H1 (cell line): Measurements from ENCODE around the gene MADD. TPM values are rescaled to one million over a fixed set of nuclear protein-coding genes. Genes with fewer than 3 reads are reported as not detected.

Source experiments
- CTCF ChIA-PET: fragments of 300-600 bp; sonication (Branson Sonifier 250); formaldehyde crosslinking; loops from one replicate; lab custom pipeline; 2021; ENCODE audit not compliant: partially characterized antibody; lab: Charles Lee
- POLR2A ChIA-PET: fragments of 300-600 bp; sonication (Branson Sonifier 250); formaldehyde crosslinking; loops from one replicate; lab custom pipeline; 2021; ENCODE audit warnings: inconsistent platforms; ENCODE audit not compliant: partially characterized antibody; lab: Charles Lee
- DNase-seq, 2 experiments: peaks; one replicate each; pipeline versions ENCODE4 v3.0.0 to v3.0.0-alpha.2; 2010 to 2022; ENCODE audit warnings: low spot score in 2 of 2, low read depth in 1 of 2, mixed read lengths in 1 of 2
- FAIRE-seq: peaks from 2 replicates; lab custom pipeline; 2011; peaks lifted over from hg19 to GRCh38; lab: Jason Lieb, UNC
- H2AFZ ChIP-seq: 2 replicates; pipeline ENCODE4 v1.8.1; 2012; ENCODE audit warnings: low read length, inconsistent platforms
- H2AK5ac ChIP-seq: 2 replicates; pipeline ENCODE4 v1.6.1; 2013; ENCODE audit warnings: low read depth, low read length
- H2BK120ac ChIP-seq: replicated peaks from 2 replicates; pipeline ENCODE3; 2013; ENCODE audit warnings: low read depth, low read length, inconsistent platforms
- H2BK12ac ChIP-seq: 2 replicates; pipeline ENCODE4 v1.6.1; 2013; ENCODE audit warnings: low read depth, low read length
- H2BK15ac ChIP-seq: 2 replicates; pipeline ENCODE4 v1.6.1; 2013; ENCODE audit warnings: low read length
- H2BK20ac ChIP-seq: 2 replicates; pipeline ENCODE4 v1.6.1; 2013; ENCODE audit warnings: low read length
- H2BK5ac ChIP-seq: 2 replicates; pipeline ENCODE4 v1.6.1; 2013; ENCODE audit warnings: low read depth, low read length
- H3K14ac ChIP-seq: 2 replicates; pipeline ENCODE4 v1.6.1; 2013; ENCODE audit warnings: inconsistent platforms; ENCODE audit not compliant: insufficient read length
- H3K18ac ChIP-seq: 2 replicates; pipeline ENCODE4 v1.6.1; 2013; ENCODE audit warnings: low read length; ENCODE audit errors: extremely low read depth
- H3K23ac ChIP-seq: 2 replicates; pipeline ENCODE4 v1.6.1; 2013; ENCODE audit warnings: inconsistent platforms; ENCODE audit not compliant: insufficient read length
- H3K23me2 ChIP-seq: 2 replicates; pipeline ENCODE4 v1.6.1; 2013; ENCODE audit warnings: low read depth, low read length
- H3K27ac ChIP-seq: 2 replicates; pipeline ENCODE4 v1.6.1; 2011; ENCODE audit warnings: low read depth, low read length, inconsistent platforms
- H3K27me3 ChIP-seq, 4 experiments: replicated peaks in 1 of 4; 1 replicate in 1 of 4; 2 replicates in 3 of 4; pipeline versions ENCODE4 v1.6.1 to v1.8.1; 2011 to 2013; ENCODE audit warnings: low read length in 3 of 4, mild to moderate bottlenecking in 3 of 4, inconsistent platforms in 2 of 4, mixed read lengths in 2 of 4, moderate library complexity in 1 of 4; ENCODE audit not compliant: control insufficient read depth in 3 of 4, insufficient read depth in 3 of 4; ENCODE audit errors: extremely low read depth in 1 of 4
- H3K36me3 ChIP-seq, 4 experiments: 2 replicates each; pipeline versions ENCODE4 v1.6.1 to v1.8.1; 2011 to 2013; ENCODE audit warnings: mild to moderate bottlenecking in 4 of 4, low read length in 3 of 4, moderate library complexity in 2 of 4, control low read depth in 1 of 4, inconsistent platforms in 1 of 4; ENCODE audit not compliant: insufficient read depth in 4 of 4, control insufficient read depth in 2 of 4
- H3K4ac ChIP-seq: replicated peaks from 2 replicates; pipeline ENCODE3; 2013; ENCODE audit warnings: low read length, low read depth, mixed read lengths, inconsistent platforms; ENCODE audit not compliant: insufficient read length
- H3K4me1 ChIP-seq, 4 experiments: replicated peaks in 1 of 4; 1 replicate in 1 of 4; 2 replicates in 3 of 4; pipeline versions ENCODE4 v1.6.1 to v1.8.1; 2011 to 2013; ENCODE audit warnings: low read length in 3 of 4, inconsistent platforms in 2 of 4, mixed read lengths in 1 of 4; ENCODE audit not compliant: insufficient read depth in 4 of 4, control insufficient read depth in 3 of 4
- H3K4me2 ChIP-seq, 2 experiments: 2 replicates each; pipeline versions ENCODE4 v1.6.1 to v1.8.1; 2011 to 2013; ENCODE audit warnings: low read depth in 2 of 2, low read length in 2 of 2, control low read depth in 1 of 2, inconsistent platforms in 1 of 2, mild to moderate bottlenecking in 1 of 2; ENCODE audit not compliant: insufficient read depth in 1 of 2
- H3K4me3 ChIP-seq, 4 experiments: fragments of 200-600, 300-600 bp in 1 of 4; sonication (generic), shearing (Covaris generic), sonication (Bioruptor Twin) in 1 of 4; 2 replicates each; pipeline versions ENCODE4 v1.5.1 to v1.8.1; 2011 to 2016; ENCODE audit warnings: low read length in 4 of 4, low read depth in 3 of 4, control low read depth in 2 of 4, inconsistent platforms in 2 of 4, mild to moderate bottlenecking in 2 of 4, mixed read lengths in 1 of 4, moderate library complexity in 1 of 4; ENCODE audit not compliant: insufficient read depth in 2 of 4; ENCODE audit errors: extremely low read depth in 1 of 4
- H3K56ac ChIP-seq: replicated peaks from 2 replicates; pipeline ENCODE3; 2013; ENCODE audit warnings: low read depth, mild to moderate bottlenecking, mixed read lengths, low read length, inconsistent platforms; ENCODE audit not compliant: insufficient read length
- H3K79me1 ChIP-seq: 2 replicates; pipeline ENCODE4 v1.6.1; 2013; ENCODE audit warnings: low read depth, low read length, control low read depth
- H3K79me2 ChIP-seq, 2 experiments: 2 replicates each; pipeline versions ENCODE4 v1.6.1 to v1.8.1; 2012 to 2013; ENCODE audit warnings: low read length in 2 of 2, mild to moderate bottlenecking in 2 of 2, inconsistent platforms in 1 of 2; ENCODE audit not compliant: insufficient read depth in 2 of 2, control insufficient read depth in 1 of 2
- H3K9ac ChIP-seq, 4 experiments: replicated peaks in 1 of 4; 1 replicate in 1 of 4; 2 replicates in 3 of 4; pipeline versions ENCODE4 v1.6.1 to v1.8.1; 2011 to 2013; ENCODE audit warnings: low read depth in 3 of 4, low read length in 3 of 4, control low read depth in 2 of 4, mild to moderate bottlenecking in 2 of 4, moderate library complexity in 2 of 4, inconsistent platforms in 1 of 4; ENCODE audit errors: extremely low read depth in 1 of 4
- H3K9me3 ChIP-seq, 2 experiments: 2 replicates each; pipeline versions ENCODE4 v1.6.1 to v1.8.1; 2012 to 2013; ENCODE audit warnings: mild to moderate bottlenecking in 2 of 2, moderate library complexity in 2 of 2, control low read depth in 1 of 2, inconsistent platforms in 1 of 2, low read depth in 1 of 2, low read length in 1 of 2, mixed read lengths in 1 of 2; ENCODE audit not compliant: insufficient read depth in 2 of 2
- H4K20me1 ChIP-seq, 2 experiments: replicated peaks in 1 of 2; 2 replicates each; pipeline versions ENCODE3 to v1.8.1; 2011 to 2013; ENCODE audit warnings: inconsistent platforms in 2 of 2, low read length in 2 of 2, mild to moderate bottlenecking in 1 of 2; ENCODE audit not compliant: insufficient read depth in 2 of 2, control insufficient read depth in 1 of 2
- H4K5ac ChIP-seq: 2 replicates; pipeline ENCODE4 v1.6.1; 2013; ENCODE audit warnings: low read length, low read depth, mixed read lengths, inconsistent platforms; ENCODE audit not compliant: insufficient read length
- H4K8ac ChIP-seq: 2 replicates; pipeline ENCODE4 v1.8.0; 2013; ENCODE audit warnings: mild to moderate bottlenecking, moderate library complexity, low read length, inconsistent platforms; ENCODE audit not compliant: insufficient read depth; ENCODE audit errors: extremely low read depth
- H4K91ac ChIP-seq: replicated peaks from 2 replicates; pipeline ENCODE3; 2013; ENCODE audit warnings: low read length, mixed read lengths, inconsistent platforms; ENCODE audit not compliant: insufficient read length
- BCL11A ChIP-seq, 2 experiments: IDR thresholded peaks; one replicate each; pipeline ENCODE4 v1.6.1; 2011; ENCODE audit warnings: low read depth in 2 of 2, low read length in 2 of 2, mild to moderate bottlenecking in 2 of 2
- CEBPB ChIP-seq: IDR thresholded peaks from 2 replicates; pipeline ENCODE4 v1.6.1; 2012; ENCODE audit warnings: low read depth, low read length
- CHD1 ChIP-seq: IDR thresholded peaks from 2 replicates; pipeline ENCODE4 v1.6.1; 2012; ENCODE audit warnings: low read depth, low read length, improper control_type of control experiment
- CREB1 ChIP-seq: IDR thresholded peaks from 2 replicates; pipeline ENCODE4 v1.6.1; 2012; ENCODE audit warnings: inconsistent platforms
- KDM5A ChIP-seq: fragments of 200-600 bp; IDR thresholded peaks from 2 replicates; pipeline ENCODE4 v1.7.1; 2012; ENCODE audit warnings: mild to moderate bottlenecking, low read length, inconsistent platforms, mixed read lengths
- PHF8 ChIP-seq: fragments of 200-600 bp; sonication (generic); conservative IDR thresholded peaks from 2 replicates; pipeline ENCODE4 v1.7.1; 2012; ENCODE audit warnings: low read depth, mild to moderate bottlenecking, inconsistent platforms, low read length, moderate library complexity
- POLR2A ChIP-seq, 2 experiments: IDR thresholded peaks; 1 replicate in 1 of 2; 2 replicates in 1 of 2; pipeline ENCODE4 v1.6.1; 2011; ENCODE audit warnings: low read depth in 2 of 2, low read length in 2 of 2, mild to moderate bottlenecking in 2 of 2; ENCODE audit errors: control extremely low read depth in 1 of 2
- RNF2 ChIP-seq: fragments of 200-900, 300-1000 bp; sonication (generic); IDR thresholded peaks from 2 replicates; pipeline ENCODE4 v1.7.1; 2016; ENCODE audit warnings: borderline replicate concordance, low read depth, mild to moderate bottlenecking, antibody characterized with exemption, low read length; ENCODE audit not compliant: poor library complexity, severe bottlenecking; ENCODE audit errors: missing control alignments
- SP4 ChIP-seq: IDR thresholded peaks from 2 replicates; pipeline ENCODE4 v1.6.1; 2012; ENCODE audit warnings: low read length, inconsistent platforms
- YY1 ChIP-seq: IDR thresholded peaks from 2 replicates; pipeline ENCODE4 v1.6.1; 2011; ENCODE audit warnings: low read depth, mild to moderate bottlenecking, low read length
- ZNF274 ChIP-seq: IDR thresholded peaks from 2 replicates; pipeline ENCODE4 v1.7.0; 2012; ENCODE audit warnings: low read length, borderline replicate concordance; ENCODE audit errors: extremely low read depth
- WGBS, 2 experiments: shearing (Covaris generic) in 1 of 2; methylation state at CpG; one replicate each; pipeline versions ENCODE4 v1.1.6 to v1.1.7; 2013 to 2015; ENCODE audit warnings: low lambda C conversion rate in 2 of 2, mixed read lengths in 2 of 2, inconsistent platforms in 1 of 2, low coverage in 1 of 2, missing lambda C conversion rate in 1 of 2; ENCODE audit not compliant: insufficient replicate concordance in 2 of 2, insufficient coverage in 1 of 2, insufficient read length in 1 of 2; ENCODE audit errors: extremely low coverage in 1 of 2, missing lambda C conversion rate in 1 of 2; 5-methylcytosine and 5-hydroxymethylcytosine counted together
- polyA plus RNA-seq, 7 experiments: library from polyadenylated mRNA; depleted of rRNA in 3 of 7; stranded (reverse) in 5 of 7; unstranded in 2 of 7; fragments of >200 nt in 5 of 7; fragments of 200-250 nt in 2 of 7; gene quantifications; 1 replicate in 5 of 7; 2 replicates in 1 of 7; 4 replicates in 1 of 7; pipeline versions ENCODE4 v1.2.1 to v1.2.3, GENCODE V29; 2011 to 2013; ENCODE audit warnings: missing spikeins in 2 of 7, mixed read lengths in 2 of 7
- total RNA-seq: library from RNA; stranded (reverse); fragmentation: NEBNext Ultra II Directional; extraction: Animal tissue kit (Norgen Biotek cat#: 25700); gene quantifications from 2 replicates; pipeline ENCODE4 v1.2.1, GENCODE V29; 2021
- TF ChIP-seq, protein P1 (sequence below): IDR thresholded peaks from 2 replicates; pipeline ENCODE4 v1.6.1; 2012; ENCODE audit warnings: low read length, inconsistent platforms
- TF ChIP-seq, protein P2 (sequence below): IDR thresholded peaks from 2 replicates; pipeline ENCODE4 v1.6.1; 2011; ENCODE audit warnings: low read depth, mild to moderate bottlenecking, low read length; ENCODE audit not compliant: insufficient read depth

MADD gene
- total and polyA plus RNA-seq, 2 of the 8 experiments (the other 6 are each of a cell fraction or from before 2014, with no cell fraction given) = 32.5 to 45.4 TPM

DNA sequence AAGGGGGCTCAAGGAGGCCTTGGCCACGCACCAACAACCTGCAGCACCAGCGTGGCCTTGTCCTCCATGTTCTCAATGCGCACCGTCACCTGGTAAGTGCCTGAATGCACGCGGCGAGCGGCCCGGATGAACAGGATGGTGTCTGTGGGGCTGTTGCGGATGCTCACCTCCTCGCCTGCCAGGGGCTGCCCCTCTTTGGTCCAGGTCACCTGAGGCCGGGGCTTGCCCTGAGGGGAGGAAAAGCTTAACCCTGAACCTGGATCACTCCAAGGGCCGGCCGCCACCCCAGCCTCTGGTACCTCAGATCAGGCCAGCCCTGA, 63.6 kb downstream of the MADD start:
- Histone ChIP-seq H4K5ac (no peak overlapping the region), H2AFZ (no peak overlapping the region), H4K91ac (no peak overlapping the region), H3K56ac (no peak overlapping the region), H3K4me3 (no peak overlapping the region), H4K20me1 (peaks cover 0 to 2% of the 10 kb centered on the region in 2 experiments), H2BK120ac (no peak overlapping the region), H3K9ac (no peak overlapping the region), H2BK5ac (no peak overlapping the region), H3K36me3 (peaks cover 0 to 12% (median 2%) of the 10 kb centered on the region in 4 experiments; a peak in 4 of 8 replicates), H3K9me3 (no peaks in the 10 kb centered on the region), H3K14ac (no peak overlapping the region), H3K4ac (no peak overlapping the region), H3K18ac (no peak overlapping the region), H3K79me1 (no peaks in the 10 kb centered on the region; the same call in 1 of the 2 replicates), H3K27ac (no peak overlapping the region), H3K27me3 (no peaks in the 10 kb centered on the region), H3K4me2 (no peak overlapping the region), H2BK20ac (no peak overlapping the region), H4K8ac (0 out of 2 replicates have a peak overlapping the region, but pooled peaks have one; percentile 28), H3K79me2 (no peaks in the 10 kb centered on the region), H2BK15ac (no peak overlapping the region), H2AK5ac (no peak overlapping the region), H2BK12ac (no peak overlapping the region), H3K23me2 (no peaks in the 10 kb centered on the region), H3K23ac (no peak overlapping the region), H3K4me1 (no peaks in the 10 kb centered on the region)
- FAIRE-seq (no peak), DNase-seq (no peak)
- WGBS, 2 experiments = 93% methylated on average over 14 of the region's 14 CpGs; no CpG with 5 or more reads in 1 of the 2 experiments
- POLR2A ChIA-PET = interaction anchor here (1.1 kb wide), 1 partner anchor 21 kb away, joined by 3 read pairs; no protein-coding TSS in a partner anchor
- CTCF ChIA-PET = interaction anchor here (0.6 to 1.8 kb wide), 7 partner anchors 13 to 100 kb away, joined by 3 to 7 read pairs (median 4); no protein-coding TSS in a partner anchor
- TF ChIP-seq CREB1 (no peak), KDM5A (no peak), CEBPB (no peak), RNF2 (no peak), SP4 (no peak), YY1 (no peak), POLR2A (IDR thresholded peaks at IDR 0.05; ENCODE audit: control extremely low read depth in 1 of 2, low read depth in 2 of 2, low read length in 2 of 2) (no peak), ZNF274 (no peak), CHD1 (no peak), BCL11A (IDR thresholded peaks at IDR 0.05; ENCODE audit: low read depth in 2 of 2, low read length in 2 of 2) (no peak), PHF8 (no peak)
- TF ChIP-seq, protein P1, sequence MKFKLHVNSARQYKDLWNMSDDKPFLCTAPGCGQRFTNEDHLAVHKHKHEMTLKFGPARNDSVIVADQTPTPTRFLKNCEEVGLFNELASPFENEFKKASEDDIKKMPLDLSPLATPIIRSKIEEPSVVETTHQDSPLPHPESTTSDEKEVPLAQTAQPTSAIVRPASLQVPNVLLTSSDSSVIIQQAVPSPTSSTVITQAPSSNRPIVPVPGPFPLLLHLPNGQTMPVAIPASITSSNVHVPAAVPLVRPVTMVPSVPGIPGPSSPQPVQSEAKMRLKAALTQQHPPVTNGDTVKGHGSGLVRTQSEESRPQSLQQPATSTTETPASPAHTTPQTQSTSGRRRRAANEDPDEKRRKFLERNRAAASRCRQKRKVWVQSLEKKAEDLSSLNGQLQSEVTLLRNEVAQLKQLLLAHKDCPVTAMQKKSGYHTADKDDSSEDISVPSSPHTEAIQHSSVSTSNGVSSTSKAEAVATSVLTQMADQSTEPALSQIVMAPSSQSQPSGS = no peak
- TF ChIP-seq, protein P2, sequence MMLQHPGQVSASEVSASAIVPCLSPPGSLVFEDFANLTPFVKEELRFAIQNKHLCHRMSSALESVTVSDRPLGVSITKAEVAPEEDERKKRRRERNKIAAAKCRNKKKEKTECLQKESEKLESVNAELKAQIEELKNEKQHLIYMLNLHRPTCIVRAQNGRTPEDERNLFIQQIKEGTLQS = no peak
